ENCODE results near the gene AKT3.

DNA sequence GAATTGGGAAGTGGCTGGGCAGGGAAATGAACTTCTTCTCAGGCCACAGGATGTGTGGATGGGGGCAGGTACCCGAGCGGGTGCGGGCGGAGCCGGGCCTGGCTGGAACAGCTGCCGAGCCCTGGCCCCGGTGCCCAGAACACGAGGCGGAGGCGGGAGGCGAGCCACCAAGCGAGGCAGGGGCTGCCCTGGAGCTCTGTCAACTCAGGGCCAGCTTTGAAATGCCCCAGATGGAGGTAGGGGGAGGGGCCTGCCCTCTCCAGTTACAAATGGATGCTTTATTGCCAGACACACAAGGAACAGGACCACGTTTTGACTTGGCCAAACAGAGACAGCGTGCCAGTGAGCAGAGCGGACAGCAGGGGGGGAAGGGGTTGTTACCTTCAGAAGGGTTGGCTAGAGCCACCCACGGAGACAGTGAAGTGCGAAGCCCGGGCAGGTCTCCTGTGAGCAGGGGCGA, 353.8 kb downstream of the AKT3 start:
- TF ChIP-seq, protein P1, sequence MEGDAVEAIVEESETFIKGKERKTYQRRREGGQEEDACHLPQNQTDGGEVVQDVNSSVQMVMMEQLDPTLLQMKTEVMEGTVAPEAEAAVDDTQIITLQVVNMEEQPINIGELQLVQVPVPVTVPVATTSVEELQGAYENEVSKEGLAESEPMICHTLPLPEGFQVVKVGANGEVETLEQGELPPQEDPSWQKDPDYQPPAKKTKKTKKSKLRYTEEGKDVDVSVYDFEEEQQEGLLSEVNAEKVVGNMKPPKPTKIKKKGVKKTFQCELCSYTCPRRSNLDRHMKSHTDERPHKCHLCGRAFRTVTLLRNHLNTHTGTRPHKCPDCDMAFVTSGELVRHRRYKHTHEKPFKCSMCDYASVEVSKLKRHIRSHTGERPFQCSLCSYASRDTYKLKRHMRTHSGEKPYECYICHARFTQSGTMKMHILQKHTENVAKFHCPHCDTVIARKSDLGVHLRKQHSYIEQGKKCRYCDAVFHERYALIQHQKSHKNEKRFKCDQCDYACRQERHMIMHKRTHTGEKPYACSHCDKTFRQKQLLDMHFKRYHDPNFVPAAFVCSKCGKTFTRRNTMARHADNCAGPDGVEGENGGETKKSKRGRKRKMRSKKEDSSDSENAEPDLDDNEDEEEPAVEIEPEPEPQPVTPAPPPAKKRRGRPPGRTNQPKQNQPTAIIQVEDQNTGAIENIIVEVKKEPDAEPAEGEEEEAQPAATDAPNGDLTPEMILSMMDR (conservative IDR thresholded peaks at IDR 0.05 in 1 of 2, IDR thresholded peaks at IDR 0.05 in 1 of 2; ENCODE audit: low read depth in 1 of 2, low read length in 2 of 2), result no peak
- no peak for TF ChIP-seq EZH2 (IDR thresholded peaks at IDR 0.05; ENCODE audit: low read length, missing control alignments)

Data from fibroblast of lung (primary cell).